Activated B cell treated with CpG ODN at 0.5 μM for 24 hours (primary cell): ENCODE data around the gene NPHP4. TPM values are rescaled to one million over a fixed set of nuclear protein-coding genes. Genes with fewer than 3 reads are reported as not detected.

Experiments
- ATAC-seq: fragments of 200-7000 bp; cut with Tn5 transposase; one replicate; pipeline ENCODE4 v1.10.0; 2021; ENCODE audit warnings: low read depth, mild to moderate bottlenecking, moderate library complexity
- CTCF ChIA-PET: fragments of 350-600 bp; sonication (Branson Sonifier 250); formaldehyde crosslinking; loops from one replicate; lab custom pipeline; 2021; ENCODE audit warnings: antibody characterized with exemption; lab: Charles Lee
- POLR2A ChIA-PET: fragments of 350-600 bp; sonication (Branson Sonifier 250); formaldehyde crosslinking; loops from one replicate; lab custom pipeline; 2021; ENCODE audit warnings: antibody characterized with exemption; lab: Charles Lee
- DNase-seq: peaks from one replicate; pipeline ENCODE4 v3.0.0; 2022
- H3K27ac Mint-ChIP-seq: one replicate; pipeline ENCODE4 v1.8.0; 2020; ENCODE audit warnings: mixed read lengths
- H3K27me3 Mint-ChIP-seq: one replicate; pipeline ENCODE4 v1.8.0; 2021; ENCODE audit warnings: mixed read lengths
- H3K36me3 Mint-ChIP-seq: one replicate; pipeline ENCODE4 v1.8.0; 2021; ENCODE audit warnings: low read depth, mixed read lengths
- H3K4me1 Mint-ChIP-seq: one replicate; pipeline ENCODE4 v1.8.0; 2021; ENCODE audit warnings: mixed read lengths
- H3K4me3 Mint-ChIP-seq: one replicate; pipeline ENCODE4 v1.8.0; 2020; ENCODE audit warnings: mild to moderate bottlenecking, mixed read lengths
- H3K9me3 Mint-ChIP-seq: one replicate; pipeline ENCODE4 v1.8.0; 2020; ENCODE audit warnings: mixed read lengths
- CTCF ChIP-seq: fragments of 200-600 bp; IDR thresholded peaks from one replicate; pipeline ENCODE4 v1.8.0; 2022; ENCODE audit warnings: antibody characterized with exemption, mild to moderate bottlenecking
- intact Hi-C: fragments of 100-400 bp; cut with micrococcal nuclease; formaldehyde crosslinking; loops from one replicate; pipeline ENCODE4 v1.15.1; 2024
- total RNA-seq: library from RNA; stranded (reverse); gene quantifications from 2 replicates; pipeline ENCODE4 v1.2.3, GENCODE V29; 2022

NPHP4 gene
- total RNA-seq, 1 donor from 2014 or later, result 8.0 TPM

- H3K27ac Mint-ChIP-seq, result no peak overlapping the region
- no peak overlapping the region for H3K4me3 Mint-ChIP-seq
- H3K27me3 Mint-ChIP-seq, result no peaks in the 10 kb centered on the region
- TF ChIP-seq CTCF, result no peak
- ATAC-seq, result no peak
- DNase-seq, result no peak
- intact Hi-C loops, result no loop called here
- CTCF ChIA-PET, result no interaction called here
- POLR2A ChIA-PET, result no interaction called here
- H3K36me3 Mint-ChIP-seq, result peaks cover 4% of the 10 kb centered on the region
- peaks cover 19% of the 10 kb centered on the region for H3K4me1 Mint-ChIP-seq
- H3K9me3 Mint-ChIP-seq, result no peaks in the 10 kb centered on the region
Observed at GRCh38 chr1:5988596-5989285, 3.5 kb downstream of the NPHP4 start.

DNA sequence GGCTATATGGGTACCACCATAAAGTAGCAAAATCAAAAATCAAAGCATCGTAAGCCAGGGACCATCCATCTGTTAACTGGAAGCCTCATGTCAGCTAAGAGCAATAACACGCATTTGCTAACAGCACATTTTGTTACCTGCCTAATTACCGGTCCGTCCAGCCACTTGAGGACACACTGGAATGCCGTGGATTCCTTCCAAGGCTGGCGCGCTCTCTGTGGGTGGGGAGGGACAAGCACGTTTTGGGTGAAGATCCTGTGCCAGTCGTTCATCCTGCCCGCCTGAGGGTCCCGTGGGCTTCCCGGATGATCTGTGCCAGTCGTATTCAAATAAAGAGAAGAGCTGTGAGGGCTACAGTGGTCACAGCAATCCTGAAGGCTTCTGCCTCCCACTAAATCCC, 6.2 kb downstream of the NPHP4 start:
- no peak for TF ChIP-seq CTCF
- Mint-ChIP-seq H3K4me3 (no peak overlapping the region), H3K36me3 (no peaks in the 10 kb centered on the region), H3K27ac (no peak overlapping the region), H3K9me3 (no peaks in the 10 kb centered on the region), H3K4me1 (peaks cover 19% of the 10 kb centered on the region), H3K27me3 (no peaks in the 10 kb centered on the region)
- ChIA-PET CTCF (no interaction called here), POLR2A (no interaction called here)
- ATAC-seq (no peak), DNase-seq (no peak)
- intact Hi-C loops, result no loop called here

- H3K27me3 Mint-ChIP-seq, result no peaks in the 10 kb centered on the region
- POLR2A ChIA-PET, result no interaction called here
- no peak overlapping the region for H3K4me3 Mint-ChIP-seq
- peaks cover 22% of the 10 kb centered on the region for H3K4me1 Mint-ChIP-seq
- no peaks in the 10 kb centered on the region for H3K9me3 Mint-ChIP-seq
- no peaks in the 10 kb centered on the region for H3K36me3 Mint-ChIP-seq
- no peak overlapping the region for H3K27ac Mint-ChIP-seq
- intact Hi-C loops, result no loop called here
- DNase-seq (no peak), ATAC-seq (no peak)
- no peak for TF ChIP-seq CTCF
- CTCF ChIA-PET, result no interaction called here
Observed at GRCh38 chr1:5985250-5985649, 7.0 kb downstream of the NPHP4 start.

GRCh38 chr1:5983361-5984103, 8.7 kb downstream of the NPHP4 start:
- DNase-seq (no peak), ATAC-seq (no peak)
- intact Hi-C loops, result no loop called here
- CTCF ChIA-PET, result no interaction called here
- no peak for TF ChIP-seq CTCF
- H3K4me3 Mint-ChIP-seq, result no peak overlapping the region
- POLR2A ChIA-PET, result no interaction called here
- peaks cover 25% of the 10 kb centered on the region for H3K4me1 Mint-ChIP-seq
- no peaks in the 10 kb centered on the region for H3K27me3 Mint-ChIP-seq
- no peaks in the 10 kb centered on the region for H3K9me3 Mint-ChIP-seq
- no peaks in the 10 kb centered on the region for H3K36me3 Mint-ChIP-seq
- no peak overlapping the region for H3K27ac Mint-ChIP-seq

GRCh38 chr1:5982868-5983267, 9.4 kb downstream of the NPHP4 start:
- Mint-ChIP-seq H3K9me3 (no peaks in the 10 kb centered on the region), H3K4me3 (no peak overlapping the region)
- POLR2A ChIA-PET, result no interaction called here

More at GRCh38 chr1:5982868-5983267, 9.4 kb downstream of the NPHP4 start:
- ATAC-seq, result no peak
- DNase-seq, result no peak
- intact Hi-C loops, result no loop called here
- Mint-ChIP-seq H3K36me3 (no peaks in the 10 kb centered on the region), H3K27ac (no peak overlapping the region), H3K4me1 (peaks cover 25% of the 10 kb centered on the region), H3K27me3 (no peaks in the 10 kb centered on the region)
- no peak for TF ChIP-seq CTCF
- CTCF ChIA-PET, result no interaction called here
